ENCODE data around the gene PRKRIP1.
"Not testable (repeated sequence)": the region's sequence is repeated elsewhere in the genome, so short reads cannot be mapped to it uniquely, and the experiment has no call there.

Gene PRKRIP1, protein sequence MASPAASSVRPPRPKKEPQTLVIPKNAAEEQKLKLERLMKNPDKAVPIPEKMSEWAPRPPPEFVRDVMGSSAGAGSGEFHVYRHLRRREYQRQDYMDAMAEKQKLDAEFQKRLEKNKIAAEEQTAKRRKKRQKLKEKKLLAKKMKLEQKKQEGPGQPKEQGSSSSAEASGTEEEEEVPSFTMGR

DNA sequence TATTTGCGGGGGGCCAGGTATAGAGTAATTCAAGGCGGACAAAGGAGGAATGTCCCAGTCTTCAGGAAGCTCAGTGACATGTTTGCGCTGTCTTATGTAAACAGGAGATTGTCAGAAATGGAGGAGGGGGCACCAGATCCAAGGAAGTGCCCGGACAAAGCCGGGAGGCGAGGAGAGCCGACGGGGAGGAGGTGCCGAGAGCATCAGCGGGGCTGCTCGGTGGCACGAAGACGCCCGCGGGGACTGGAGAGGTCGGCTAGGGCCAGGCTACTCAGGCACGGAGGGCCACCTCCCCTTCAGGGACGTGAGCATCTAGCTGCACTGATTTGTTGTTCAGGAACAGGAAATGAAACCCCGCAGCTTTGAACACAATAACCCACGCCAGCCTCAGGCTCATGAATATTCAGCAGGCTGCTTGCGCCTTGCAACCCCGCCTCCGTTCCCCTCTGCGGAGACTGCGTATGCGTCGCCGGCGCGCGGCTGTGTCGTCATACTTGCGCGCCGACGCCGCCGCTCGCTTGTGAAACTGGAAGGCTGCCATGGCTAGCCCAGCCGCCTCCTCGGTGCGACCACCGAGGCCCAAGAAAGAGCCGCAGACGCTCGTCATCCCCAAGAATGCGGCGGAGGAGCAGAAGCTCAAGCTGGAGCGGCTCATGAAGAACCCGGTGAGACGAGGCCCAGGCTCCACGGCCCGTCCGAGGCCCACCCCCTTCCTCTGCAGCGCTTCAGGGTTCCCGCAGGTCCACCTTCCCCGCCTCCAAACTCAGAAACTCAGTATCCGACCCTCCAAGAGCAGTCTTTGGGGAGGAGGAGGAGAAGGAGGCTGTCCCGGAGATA, at the start of gene PRKRIP1:
Gene PRKRIP1 (plus strand): TSS at position 491 of the 837 bp plus-strand sequence. CDS start 49 bp downstream, at position 540.
- peak; percentile 84 for DNase-seq (ENCODE audit: low read depth)

DNA sequence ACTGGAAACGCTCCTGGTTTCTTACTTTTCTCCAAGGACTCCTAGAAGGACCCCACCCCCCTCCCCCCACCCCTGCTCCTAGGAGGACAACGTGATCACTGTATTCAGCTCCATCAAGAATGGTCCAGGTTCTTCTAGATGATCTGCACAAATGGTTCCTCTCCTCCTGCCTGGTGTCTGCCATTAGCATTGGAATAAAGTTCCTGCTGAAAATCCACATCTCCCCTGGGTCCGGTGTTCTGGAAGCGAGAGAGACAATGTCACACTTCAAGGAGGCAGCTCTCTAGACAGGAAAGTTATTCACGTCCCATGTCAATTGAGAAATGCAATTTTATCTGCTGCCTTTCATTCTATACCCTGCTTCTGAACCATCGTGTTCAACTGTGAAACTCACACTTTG, 49.2 kb upstream of the PRKRIP1 start:
- not testable (repeated sequence) for DNase-seq (ENCODE audit: low read depth)

DNA sequence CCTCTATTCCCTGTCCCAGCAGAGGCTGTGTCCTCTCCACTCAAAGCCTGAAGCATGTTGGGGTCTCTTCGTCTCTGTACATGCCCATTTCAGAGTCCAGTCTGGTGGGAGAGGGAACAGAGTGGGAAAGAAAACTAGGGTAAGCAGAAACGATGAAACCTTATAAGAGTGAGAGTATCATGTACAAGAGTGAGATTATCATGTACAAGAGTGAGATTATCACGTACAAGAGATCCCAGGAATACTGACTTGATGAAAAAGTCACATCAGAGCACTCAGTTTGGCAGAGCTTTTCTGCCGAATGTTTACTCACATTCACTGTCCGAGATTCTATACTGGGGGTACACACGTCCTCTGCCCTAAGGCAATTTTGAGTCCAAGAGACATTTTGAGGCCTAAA, 39.8 kb upstream of the PRKRIP1 start, which contains the start of gene SPDYE6:
Gene SPDYE6 (minus strand): TSS at position 101 of the 400 bp plus-strand sequence. CDS start 421 bp downstream, outside the sequence.
- DNase-seq (ENCODE audit: low read depth), result not testable (repeated sequence)

DNA sequence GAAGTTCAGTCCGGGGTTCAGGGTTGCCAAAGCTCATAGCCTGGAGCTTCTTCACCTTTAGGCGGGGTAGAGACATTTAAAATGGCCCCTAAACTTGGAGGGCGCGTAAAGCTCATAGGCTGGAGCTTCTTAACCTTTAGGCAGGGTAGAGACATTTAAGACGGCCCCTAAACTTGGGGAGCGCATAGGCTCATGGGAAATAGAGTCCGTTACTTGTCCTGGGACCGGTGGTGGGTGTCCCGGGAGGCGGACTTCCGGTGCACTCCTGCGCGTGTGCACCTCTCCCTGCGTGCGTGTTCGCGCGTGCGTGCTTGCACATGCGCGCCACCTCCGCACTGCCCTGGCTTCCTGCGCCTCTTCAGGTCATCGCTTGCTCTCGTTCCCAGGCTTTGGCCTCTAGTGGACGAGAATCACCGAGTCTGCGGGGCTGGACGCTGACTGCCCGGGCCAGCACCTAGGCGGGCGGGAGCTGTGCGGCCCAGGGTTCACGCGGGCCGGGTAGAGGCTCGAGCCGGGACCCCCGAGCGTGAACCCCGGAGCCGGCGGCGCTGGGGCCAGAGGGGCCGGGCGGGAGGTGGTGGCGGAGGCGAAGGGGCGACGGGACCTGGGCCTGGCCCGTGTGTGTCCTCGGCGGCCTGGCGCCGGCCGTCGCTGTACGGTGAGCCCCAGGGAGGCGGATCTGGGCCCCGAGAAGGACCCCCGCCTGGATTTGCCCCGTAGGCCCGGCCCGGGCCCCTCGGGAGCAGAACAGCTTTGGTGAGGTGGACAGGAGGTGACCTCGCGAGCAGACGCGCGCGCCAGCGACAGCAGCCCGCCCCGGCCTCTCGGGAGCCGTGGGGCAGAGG, 32.4 kb upstream of the PRKRIP1 start:
- DNase-seq (ENCODE audit: low read depth), result peak; percentile 97

DNA sequence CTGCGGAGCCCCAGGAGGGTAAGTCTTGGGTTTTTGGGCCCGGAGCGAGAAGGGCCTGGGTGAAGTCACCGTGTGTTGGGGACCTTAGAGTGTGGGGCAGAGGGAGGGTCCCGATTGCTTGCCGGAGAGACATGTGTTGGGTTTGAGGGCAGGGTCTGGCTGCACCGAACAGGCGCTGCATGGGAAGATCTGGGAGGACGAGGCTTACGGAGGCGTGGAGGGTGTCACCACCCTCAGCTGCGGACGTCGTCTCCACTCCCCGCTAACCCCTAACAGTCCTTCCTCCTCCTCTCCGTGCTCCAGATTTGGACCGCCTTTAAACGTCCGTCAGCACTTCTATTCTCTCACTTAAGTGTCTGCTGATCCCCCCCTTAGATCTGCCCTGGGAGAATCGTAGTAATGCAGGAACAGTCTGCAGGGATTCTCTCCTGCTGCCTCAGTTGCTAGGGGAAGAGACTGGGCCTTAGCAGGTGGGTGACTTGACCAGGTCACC, 31.7 kb upstream of the PRKRIP1 start:
- not testable (repeated sequence) for DNase-seq (ENCODE audit: low read depth)

DNA sequence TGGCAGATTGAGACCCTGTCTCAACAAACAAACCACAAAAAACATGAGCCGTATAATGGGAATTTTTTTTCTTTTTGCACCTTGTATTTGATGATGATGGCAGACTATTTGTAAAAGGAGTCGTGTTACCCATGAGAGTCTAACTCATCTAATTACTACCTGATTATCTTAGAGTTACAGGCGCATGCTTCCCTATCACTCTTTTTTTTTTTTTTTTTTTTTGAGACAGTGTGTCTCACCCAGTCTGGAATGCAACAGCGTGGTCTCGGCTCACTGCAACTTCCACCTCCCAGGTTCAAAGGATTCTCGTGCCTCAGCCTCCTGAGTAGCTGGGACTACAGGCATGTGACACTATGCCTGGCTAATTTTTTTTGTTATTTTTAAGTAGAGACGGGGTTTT, 30.8 kb upstream of the PRKRIP1 start:
- DNase-seq (ENCODE audit: low read depth), result not testable (repeated sequence)

DNA sequence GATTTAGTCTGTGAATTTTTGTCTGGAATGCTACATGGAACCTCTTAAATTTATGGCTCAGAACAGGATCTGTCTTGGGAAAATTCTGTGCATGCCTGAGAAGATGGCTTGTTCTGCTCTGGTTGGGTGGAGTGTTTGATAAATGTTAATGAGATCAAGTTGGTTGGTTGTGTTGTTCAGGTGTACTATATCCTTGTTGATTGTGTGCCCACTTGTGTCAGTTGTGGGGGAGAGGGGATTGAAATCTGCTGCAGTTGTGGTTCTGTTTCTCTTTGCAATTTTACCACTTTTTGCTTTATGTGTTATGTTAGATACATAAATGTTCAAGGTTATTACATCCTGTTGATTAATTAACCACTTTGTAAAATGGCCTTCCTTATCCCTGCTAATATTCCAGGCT, 26.1 kb upstream of the PRKRIP1 start:
- DNase-seq (ENCODE audit: low read depth), result not testable (repeated sequence)

DNA sequence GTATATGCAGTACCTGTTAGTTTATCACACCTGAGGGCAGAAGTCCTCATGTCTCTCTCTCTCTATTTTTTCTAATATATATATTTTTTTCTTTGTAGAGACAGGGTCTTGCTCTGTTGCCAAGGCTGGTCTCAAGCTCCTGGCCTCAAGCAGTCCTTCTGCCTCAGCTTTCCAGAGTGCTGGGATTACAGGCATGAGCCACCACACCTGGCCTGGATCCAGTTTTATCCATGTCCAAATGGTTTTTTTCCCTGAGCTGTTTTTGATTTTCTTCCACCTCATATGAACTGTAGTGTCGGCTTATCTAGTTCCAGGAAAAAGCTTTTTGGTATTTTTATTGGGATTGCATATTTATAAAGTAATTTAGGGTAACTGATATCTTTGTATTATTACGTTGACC, 23.4 kb upstream of the PRKRIP1 start:
- not testable (repeated sequence) for DNase-seq (ENCODE audit: low read depth)

DNA sequence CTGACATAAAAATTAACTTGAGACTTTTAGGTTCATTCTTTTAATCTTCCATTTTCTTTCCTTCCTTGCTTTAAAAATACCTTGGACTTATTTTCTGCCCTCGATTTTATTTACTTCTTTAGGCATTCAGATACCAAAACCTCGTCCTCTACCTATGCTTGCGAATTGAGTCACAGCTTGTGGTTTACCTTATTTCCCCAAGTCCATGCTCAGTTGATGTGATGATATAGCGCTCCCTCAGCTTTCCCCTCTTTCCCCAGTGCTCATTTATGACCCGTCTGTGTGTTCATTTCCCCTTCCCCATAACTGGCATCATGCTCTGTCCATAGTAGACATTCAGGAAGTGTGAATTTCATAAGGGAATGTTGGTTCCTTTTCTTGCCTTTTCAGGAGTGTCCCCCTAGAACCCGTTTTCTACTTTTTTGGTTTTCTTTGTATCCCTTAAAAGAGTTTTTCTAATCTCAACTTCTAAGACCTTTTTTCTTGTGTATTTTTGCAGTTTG, 19.1 kb upstream of the PRKRIP1 start:
- no peak for DNase-seq (ENCODE audit: low read depth)

DNA sequence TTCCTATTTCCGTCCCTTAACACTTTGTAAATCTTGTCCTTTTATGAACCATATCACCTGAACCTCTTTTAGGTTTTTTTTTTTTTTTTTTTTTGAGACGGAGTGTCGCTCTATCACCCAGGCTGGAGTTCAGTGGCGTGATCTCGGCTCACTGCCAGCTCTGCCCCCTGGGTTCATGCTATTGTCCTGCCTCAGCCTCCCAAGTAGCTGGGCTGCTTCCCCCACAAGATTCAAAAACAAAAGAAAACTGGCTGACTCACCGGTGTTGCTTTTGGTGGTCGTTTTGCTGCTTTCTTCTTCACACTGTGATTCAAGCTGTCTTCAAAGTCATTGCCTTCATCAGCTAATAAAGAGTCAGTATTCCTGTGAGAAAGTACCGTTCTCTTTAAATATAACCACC, 15.3 kb upstream of the PRKRIP1 start:
- not testable (repeated sequence) for DNase-seq (ENCODE audit: low read depth)

DNA sequence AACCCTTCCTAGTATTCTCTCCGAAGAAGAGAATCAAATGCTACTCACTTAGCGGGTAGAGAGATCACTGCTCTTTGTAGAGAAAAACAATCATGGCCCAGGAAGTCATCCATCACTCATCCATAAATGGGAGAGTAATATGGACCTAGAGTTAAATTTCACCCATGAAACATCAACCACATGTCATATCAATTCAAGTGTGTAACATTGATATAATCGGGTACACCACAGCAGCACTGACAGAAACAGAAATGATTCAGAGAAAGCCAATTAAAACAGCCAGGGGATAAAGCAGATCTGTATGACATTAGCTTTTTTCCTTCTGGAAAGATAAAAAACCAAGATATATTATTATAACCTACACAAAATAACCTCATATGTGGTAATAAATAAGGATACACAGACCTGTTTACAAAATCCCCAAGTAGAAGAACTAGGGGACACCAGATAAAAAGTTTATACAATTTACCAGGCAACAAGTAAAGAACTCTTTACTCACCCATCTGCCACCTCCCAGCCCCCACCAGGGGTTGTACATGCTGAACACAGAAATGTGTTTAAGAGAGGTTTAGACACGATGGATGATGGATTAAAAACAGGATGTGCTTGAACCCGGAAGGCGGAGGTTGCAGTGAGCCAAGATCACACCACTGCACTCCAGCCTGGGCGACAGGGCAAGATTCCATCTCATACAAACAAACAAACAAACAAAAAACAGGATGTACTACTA, 14.3 kb upstream of the PRKRIP1 start:
- not testable (repeated sequence) for DNase-seq (ENCODE audit: low read depth)

DNA sequence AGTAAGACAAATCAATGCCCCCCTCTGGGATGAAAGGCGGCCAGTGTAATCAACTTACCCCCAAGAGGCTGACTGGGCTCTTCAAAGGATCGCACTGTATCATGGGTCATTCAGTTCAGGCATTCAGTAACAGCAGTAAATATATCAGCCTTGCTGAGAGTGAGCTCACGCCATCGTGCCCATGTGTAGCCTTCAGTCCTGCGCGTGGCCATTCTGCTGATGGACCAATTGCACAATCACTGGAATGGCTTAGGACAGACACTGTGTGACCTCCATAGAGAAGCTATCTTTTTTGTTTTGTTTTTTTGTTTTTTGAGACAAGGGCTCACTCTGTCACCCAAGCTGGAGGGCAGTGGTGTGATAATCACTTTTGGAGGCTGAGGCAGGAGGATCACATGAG, 9.1 kb upstream of the PRKRIP1 start:
- DNase-seq (ENCODE audit: low read depth), result no peak

DNA sequence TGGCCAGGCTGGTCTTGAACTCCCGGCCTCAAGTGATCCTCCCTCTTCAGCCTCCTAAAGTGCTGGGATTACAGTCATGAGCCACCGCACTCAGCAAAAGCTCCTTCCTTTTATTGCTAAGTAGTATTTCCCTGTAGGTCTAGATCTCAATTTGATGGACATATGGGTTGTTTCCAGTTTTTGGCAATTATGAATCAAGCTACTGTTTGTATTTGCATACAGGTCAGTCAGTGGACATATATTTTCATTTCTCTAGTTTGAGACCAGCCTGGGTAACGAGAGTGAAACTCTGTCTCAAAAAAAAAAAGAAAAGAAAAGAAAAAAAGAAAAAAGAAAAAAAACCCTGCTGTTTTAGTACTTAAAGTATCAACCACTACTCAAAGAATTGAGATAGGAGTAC, 6.4 kb upstream of the PRKRIP1 start:
- no peak for DNase-seq (ENCODE audit: low read depth)

DNA sequence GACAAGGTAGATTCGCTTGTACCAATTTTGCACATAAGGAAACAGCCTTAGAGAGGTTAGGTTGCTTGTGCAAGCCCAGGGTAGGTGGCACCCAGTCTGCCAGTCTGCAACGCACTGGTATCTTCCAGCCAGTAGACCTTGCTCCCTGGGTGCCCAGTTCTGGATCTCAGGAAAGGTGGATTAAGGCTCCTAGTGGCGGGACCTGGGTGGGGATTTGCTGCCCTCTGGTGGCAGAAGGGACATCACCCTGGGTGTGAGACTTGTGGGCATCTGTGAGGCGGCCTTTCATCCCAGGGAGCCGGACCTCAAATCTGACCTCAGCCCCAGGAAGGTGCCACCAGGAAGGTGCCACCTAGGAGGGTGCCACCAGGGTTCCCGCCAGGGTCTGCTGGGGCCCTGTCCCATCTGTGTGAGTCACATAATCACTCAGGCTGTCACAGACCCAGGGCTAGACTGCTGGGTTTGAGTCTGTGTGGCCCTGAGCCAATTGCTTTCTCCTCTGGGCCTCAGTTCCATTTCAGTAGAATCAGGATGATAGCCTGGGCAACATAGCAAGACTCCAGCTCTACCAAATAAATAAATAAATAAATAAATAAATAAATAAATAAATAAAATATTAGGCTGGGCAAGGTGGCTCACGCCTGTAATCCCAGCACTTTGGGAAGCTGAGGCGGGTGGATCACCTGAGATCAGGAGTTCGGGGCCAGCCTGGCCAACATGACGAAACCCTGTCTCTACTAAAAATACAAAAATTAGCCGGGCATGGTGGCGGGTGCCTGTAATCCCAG, 5.3 kb upstream of the PRKRIP1 start:
- DNase-seq (ENCODE audit: low read depth), result peak; percentile 59

DNA sequence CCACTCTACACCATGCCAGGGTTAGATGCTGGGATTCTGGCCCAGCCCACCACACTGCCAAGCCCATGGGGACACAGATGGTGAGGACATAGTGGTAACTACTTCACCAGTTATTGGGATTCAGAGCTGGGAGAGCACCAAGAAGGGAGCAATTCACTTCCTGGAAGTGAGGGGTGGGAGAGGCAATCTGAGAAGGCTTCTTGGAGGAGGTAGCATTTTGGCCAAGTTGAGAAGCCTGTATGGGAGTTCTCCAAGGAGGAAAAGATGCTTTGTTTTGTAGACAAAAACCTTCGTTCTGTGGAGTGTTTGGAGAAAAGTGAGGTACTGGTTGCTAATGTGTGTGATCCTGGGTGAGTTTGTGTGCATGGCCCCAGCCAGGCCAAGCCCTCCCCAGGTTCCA, 3.8 kb upstream of the PRKRIP1 start:
- DNase-seq (ENCODE audit: low read depth), result no peak

DNA sequence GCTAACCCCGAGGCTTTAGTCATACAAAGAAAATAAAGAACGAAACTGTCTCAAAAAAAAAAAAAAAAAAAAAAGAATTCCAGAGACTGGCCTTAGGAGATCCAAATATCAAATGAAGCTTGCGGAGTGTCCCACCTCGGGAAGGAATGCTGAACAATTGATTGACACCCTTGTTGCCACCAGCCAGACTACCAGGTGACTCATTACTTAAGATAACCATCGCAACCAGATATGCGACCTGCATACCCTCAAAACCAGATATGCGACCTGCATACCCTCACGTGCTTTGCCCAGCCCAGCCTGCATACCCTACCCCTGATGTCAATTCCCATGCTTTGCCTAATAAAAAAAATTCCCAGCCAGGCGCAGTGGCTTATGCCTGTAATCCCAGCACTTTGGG, 2.7 kb upstream of the PRKRIP1 start:
- no peak for DNase-seq (ENCODE audit: low read depth)

DNA sequence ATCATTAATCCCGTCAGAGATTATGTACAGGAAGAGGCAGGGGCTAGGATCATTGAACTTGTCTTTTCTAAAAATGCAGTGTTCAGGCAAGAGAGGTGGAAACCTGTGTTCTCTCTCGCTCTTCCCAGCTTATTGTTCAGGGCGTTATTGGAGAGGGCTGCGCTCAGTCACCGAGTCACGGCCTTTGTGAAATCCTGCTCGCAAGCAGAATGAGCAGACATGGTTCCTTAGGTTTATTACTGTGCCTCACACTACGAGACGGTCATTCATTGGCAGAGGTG, 631 bp upstream of the PRKRIP1 start:
- DNase-seq (ENCODE audit: low read depth), result no peak

DNA sequence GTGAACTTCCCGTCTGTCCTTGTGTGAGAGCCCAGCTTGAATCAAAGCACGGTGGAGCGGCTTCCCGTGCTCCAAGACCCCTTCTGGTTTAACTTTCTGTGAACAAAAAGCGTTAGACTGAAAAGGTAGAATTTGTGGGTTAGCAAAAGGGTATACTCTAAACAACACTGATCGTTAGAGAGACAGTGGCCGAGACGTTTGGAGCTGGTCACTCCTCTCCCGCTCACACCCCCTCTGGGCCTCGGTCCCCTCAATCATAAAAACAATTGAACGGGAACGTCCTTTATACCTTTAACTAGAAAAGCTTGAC, 502 bp downstream of the PRKRIP1 start:
- no peak for DNase-seq (ENCODE audit: low read depth)

DNA sequence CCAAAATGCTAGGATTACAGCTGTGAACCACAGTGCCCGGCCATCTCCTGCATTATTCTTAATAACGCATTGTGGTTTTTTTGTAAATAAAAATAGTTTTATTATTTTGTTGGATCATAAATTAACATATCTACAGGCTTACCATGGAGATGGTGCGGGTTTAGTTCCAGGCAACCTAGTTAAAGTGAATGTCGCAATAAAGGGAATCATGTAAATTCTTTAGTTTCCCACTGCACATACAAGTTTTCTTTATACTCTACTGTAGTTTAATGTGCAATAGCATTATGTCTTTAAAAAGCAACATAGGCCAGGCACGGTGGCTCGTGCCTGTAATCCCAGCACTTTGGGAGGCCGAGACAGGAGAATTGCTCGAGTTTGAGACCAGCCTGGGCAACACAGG, 2.4 kb downstream of the PRKRIP1 start:
- DNase-seq (ENCODE audit: low read depth), result no peak

DNA sequence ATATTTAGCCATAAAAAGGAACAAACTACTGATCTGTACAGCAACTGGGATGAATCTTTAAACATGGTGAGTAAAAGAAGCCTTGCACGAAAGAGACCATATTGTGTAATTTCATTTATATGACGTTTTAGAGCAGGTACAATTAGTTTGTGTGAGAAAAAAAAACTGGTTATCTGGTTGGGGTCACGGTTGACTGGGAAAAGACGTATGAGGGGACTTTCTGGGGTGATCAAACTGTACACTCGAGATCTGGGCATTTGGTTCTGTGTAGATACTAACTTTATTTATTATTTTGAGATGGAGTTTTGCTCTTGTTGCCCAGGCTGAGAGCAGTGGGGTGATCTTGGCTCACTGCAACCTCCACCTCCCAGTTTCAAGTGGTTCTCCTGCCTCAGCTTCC, 4.2 kb downstream of the PRKRIP1 start:
- no peak for DNase-seq (ENCODE audit: low read depth)

DNA sequence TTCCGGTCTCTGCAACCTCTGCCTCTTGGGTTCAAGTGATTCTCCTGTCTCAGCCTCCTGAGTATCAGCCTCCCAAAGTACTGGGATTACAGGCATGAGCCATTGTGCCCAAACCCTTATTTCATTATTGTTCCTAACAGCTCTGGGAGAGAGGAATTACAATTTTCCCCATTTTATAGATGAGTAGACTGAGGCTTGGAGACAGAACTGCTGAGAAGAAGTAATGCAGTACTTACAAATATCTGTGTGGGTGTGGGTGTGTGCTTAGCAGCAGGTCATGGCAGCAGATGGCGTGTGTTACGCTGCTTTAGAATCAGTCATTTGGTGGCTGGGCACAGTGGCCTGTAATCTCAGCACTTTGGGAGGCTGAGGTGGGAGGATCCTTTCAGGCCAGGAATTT, 7.4 kb downstream of the PRKRIP1 start:
- DNase-seq (ENCODE audit: low read depth), result no peak
